Left ventricle myocardium inferior (tissue), 1 donor: Measurements from ENCODE around the gene CRX. TPM values are rescaled to one million over a fixed set of nuclear protein-coding genes. Genes with fewer than 3 reads are reported as not detected.

Experiments
- DNase-seq: peaks from one replicate; pipeline ENCODE4 v3.0.0-alpha.2; 2020
- H3K27ac ChIP-seq: fragments of 200-600 bp; replicated peaks from 2 replicates; pipeline ENCODE4 v1.8.0; 2021
- H3K27me3 ChIP-seq: fragments of 200-600 bp; 2 replicates; pipeline ENCODE4 v1.8.0; 2021; ENCODE audit warnings: low read depth
- H3K36me3 ChIP-seq: fragments of 200-600 bp; 2 replicates; pipeline ENCODE4 v1.8.0; 2021
- H3K4me1 ChIP-seq: fragments of 200-600 bp; 2 replicates; pipeline ENCODE4 v1.8.0; 2021
- H3K4me3 ChIP-seq: fragments of 200-600 bp; 2 replicates; pipeline ENCODE4 v1.8.0; 2021; ENCODE audit warnings: mild to moderate bottlenecking, moderate library complexity
- H3K9me3 ChIP-seq: fragments of 200-600 bp; replicated peaks from 2 replicates; pipeline ENCODE4 v1.8.0; 2021
- intact Hi-C: fragments of 100-400 bp; cut with micrococcal nuclease; formaldehyde crosslinking; loops from one replicate; pipeline ENCODE4 v1.11.0; 2022
- total RNA-seq: library from RNA; stranded (reverse); fragmentation: NEBNext Ultra II Directional; extraction: Animal tissue kit (Norgen Biotek cat#: 25700); gene quantifications from one replicate; pipeline ENCODE4 v1.2.1, GENCODE V29; 2021
- TF ChIP-seq, protein P1 (sequence below): fragments of 200-600 bp; IDR thresholded peaks from 2 replicates; pipeline ENCODE4 v1.8.0; 2021; ENCODE audit warnings: antibody characterized with exemption, mild to moderate bottlenecking, borderline replicate concordance
- donor health status: DM: no; HTN: yes; CAD: no; lungs with severe emphysema.

The CRX gene
- total RNA-seq, 1 donor from 2014 or later = not detected

DNA sequence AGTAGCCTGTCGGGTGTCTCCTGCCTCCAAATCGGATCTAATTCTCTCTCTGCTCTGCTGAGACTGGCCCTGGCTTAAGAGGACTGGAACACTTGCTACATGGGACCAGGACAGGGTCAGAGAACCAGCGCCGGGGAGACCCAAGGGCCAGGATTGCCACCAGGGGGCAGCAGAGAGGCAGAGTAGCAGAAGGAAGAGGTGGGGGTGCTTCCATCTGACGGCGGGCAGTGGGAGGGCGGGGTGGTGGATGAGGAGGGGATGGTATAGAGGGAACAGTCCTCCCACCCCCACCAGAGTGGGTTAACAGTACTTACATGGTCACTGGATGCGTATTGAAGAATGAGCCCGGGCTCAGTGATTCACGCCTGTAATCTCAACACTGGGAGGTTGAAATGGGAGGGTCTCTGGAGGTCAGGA lies 31.3 kb upstream of the CRX start:
- Histone ChIP-seq H3K4me3 (no peak overlapping the region), H3K27me3 (no peaks in the 10 kb centered on the region), H3K4me1 (peaks cover 8% of the 10 kb centered on the region), H3K27ac (no peak overlapping the region), H3K9me3 (peaks cover 7% of the 10 kb centered on the region), H3K36me3 (peaks cover 15% of the 10 kb centered on the region)
- peak; percentile 80 for DNase-seq
- TF ChIP-seq, protein P1, sequence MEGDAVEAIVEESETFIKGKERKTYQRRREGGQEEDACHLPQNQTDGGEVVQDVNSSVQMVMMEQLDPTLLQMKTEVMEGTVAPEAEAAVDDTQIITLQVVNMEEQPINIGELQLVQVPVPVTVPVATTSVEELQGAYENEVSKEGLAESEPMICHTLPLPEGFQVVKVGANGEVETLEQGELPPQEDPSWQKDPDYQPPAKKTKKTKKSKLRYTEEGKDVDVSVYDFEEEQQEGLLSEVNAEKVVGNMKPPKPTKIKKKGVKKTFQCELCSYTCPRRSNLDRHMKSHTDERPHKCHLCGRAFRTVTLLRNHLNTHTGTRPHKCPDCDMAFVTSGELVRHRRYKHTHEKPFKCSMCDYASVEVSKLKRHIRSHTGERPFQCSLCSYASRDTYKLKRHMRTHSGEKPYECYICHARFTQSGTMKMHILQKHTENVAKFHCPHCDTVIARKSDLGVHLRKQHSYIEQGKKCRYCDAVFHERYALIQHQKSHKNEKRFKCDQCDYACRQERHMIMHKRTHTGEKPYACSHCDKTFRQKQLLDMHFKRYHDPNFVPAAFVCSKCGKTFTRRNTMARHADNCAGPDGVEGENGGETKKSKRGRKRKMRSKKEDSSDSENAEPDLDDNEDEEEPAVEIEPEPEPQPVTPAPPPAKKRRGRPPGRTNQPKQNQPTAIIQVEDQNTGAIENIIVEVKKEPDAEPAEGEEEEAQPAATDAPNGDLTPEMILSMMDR = peak; percentile 85
- intact Hi-C loops = loop anchor here (5.0 kb wide), 1 partner anchor 88 kb away; no protein-coding TSS in a partner anchor

DNA sequence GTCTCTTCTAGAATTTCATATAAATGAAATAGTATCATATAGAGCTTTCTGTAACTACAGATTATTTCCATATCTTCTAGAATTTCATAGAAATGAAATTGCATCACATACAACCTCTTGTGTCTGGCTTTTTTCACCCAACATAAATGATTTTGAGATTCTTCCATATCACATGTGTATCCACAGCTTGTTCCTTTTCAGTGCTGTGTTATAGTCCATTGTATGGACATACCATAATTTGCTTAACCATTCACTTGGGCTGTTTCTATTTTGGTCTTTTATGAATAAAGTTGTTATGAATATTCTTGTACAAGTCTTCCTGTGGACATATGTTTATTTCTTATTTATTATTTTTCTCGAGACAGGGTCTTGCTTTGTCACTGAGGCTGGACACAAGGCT lies 29.1 kb upstream of the CRX start:
- no peak overlapping the region for H3K27ac ChIP-seq
- no peaks in the 10 kb centered on the region for H3K36me3 ChIP-seq
- H3K4me3 ChIP-seq = no peak overlapping the region
- peaks cover 4% of the 10 kb centered on the region for H3K4me1 ChIP-seq
- TF ChIP-seq, protein P1 = no peak
- DNase-seq = no peak
- intact Hi-C loops = loop anchor here (5.0 kb wide), 1 partner anchor 90 kb away; no protein-coding TSS in a partner anchor
- H3K27me3 ChIP-seq = peaks cover 4% of the 10 kb centered on the region
- H3K9me3 ChIP-seq = peaks cover 7% of the 10 kb centered on the region

DNA sequence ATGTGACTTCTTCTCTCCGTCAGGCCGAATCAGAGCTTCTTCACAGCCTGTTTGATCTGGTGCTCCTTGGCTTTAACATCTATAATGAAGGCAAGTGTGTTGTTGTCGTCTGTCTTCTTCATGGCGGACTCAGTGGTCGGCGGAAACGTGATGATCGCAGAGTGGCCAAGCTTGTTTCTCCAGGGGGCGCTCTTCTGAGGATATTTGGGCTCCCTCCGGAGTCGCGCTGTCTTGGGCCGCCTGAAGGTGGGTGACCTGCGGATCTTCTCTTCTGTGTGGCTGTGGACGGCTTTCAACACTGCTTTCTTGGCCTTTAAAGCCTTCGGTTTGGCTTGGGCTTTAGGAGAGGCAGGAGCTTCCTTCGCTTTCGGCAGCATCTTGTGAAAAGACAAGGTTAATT lies 27.2 kb upstream of the CRX start:
- TF ChIP-seq, protein P1 = no peak
- Histone ChIP-seq H3K36me3 (no peaks in the 10 kb centered on the region), H3K4me1 (no peaks in the 10 kb centered on the region), H3K27ac (no peak overlapping the region), H3K4me3 (no peak overlapping the region), H3K27me3 (peaks cover 20% of the 10 kb centered on the region), H3K9me3 (peaks cover 7% of the 10 kb centered on the region)
- DNase-seq = no peak
- intact Hi-C loops = loop anchor here (5.0 kb wide), 1 partner anchor 92 kb away; no protein-coding TSS in a partner anchor

DNA sequence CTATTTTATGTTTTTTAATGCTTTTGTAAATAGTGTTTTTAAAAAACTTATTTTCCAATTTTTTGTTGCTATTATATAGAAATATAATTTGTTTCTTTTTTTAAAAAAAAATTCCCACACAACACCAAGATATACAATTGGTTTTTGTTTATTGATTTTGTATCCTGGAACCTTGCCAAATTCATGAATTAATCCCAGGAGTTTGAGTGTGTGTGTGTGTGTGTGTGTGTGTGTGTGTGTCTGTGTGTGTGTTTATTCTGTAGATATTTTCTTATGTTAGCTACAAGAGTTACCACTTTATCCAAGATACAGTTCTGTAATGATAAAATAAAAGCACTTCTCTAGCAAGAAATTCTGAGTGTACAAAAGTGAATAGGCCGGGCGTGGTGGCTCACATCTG lies 25.0 kb upstream of the CRX start:
- Histone ChIP-seq H3K4me3 (no peak overlapping the region), H3K27me3 (peaks cover 20% of the 10 kb centered on the region), H3K27ac (no peak overlapping the region), H3K9me3 (peaks cover 12% of the 10 kb centered on the region), H3K4me1 (no peaks in the 10 kb centered on the region), H3K36me3 (no peaks in the 10 kb centered on the region)
- TF ChIP-seq, protein P1 = no peak
- intact Hi-C loops = no loop called here
- DNase-seq = no peak

DNA sequence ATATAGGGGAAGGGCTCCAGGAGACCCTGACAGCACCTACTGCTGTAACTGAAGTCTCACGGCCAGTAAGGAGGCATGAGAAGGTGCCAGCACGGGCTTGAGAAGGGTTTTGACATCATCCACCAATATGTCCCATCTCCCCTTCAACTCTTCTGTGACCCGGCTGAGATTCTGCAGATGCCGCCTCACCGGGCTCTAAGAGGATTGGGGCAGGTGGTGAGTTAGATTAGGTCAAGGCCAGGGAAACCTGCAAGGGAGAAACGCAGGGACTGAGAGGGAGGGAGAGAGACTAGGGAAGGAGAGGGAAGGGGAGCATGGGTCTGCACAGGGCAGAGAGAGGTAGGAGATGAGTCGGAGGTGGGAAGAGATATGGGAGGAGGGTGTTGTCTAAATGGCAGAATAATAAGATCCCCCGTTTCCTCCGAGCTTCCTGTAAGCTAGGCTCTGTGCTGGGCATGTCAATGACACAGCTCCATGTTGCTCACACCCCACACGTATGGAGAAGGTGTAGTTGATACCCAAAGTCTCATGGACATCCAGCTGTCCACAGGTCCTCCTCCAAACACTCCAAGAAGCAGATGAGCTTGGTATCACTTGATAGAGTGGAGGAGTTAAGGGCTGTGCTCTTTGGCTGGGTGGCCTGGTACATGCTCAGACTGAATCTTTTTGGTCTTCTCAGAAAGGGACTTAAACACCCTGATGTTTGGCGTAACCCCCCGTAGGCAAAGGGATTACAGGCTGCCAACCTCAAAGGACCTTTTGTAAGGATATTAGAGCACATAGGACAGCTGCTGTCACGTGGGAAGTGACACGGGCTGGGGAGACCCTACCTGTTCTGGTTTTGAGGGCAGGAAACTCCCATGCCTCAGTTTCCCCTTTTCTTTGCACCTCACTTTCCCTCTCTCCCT lies 23.5 kb upstream of the CRX start:
- H3K9me3 ChIP-seq = peaks cover 5% of the 10 kb centered on the region
- no peak for DNase-seq
- no peak overlapping the region for H3K4me3 ChIP-seq
- no peak overlapping the region for H3K27ac ChIP-seq
- no peaks in the 10 kb centered on the region for H3K36me3 ChIP-seq
- intact Hi-C loops = no loop called here
- H3K4me1 ChIP-seq = no peaks in the 10 kb centered on the region
- TF ChIP-seq, protein P1 = no peak
- H3K27me3 ChIP-seq = peaks cover 20% of the 10 kb centered on the region
